Spinal cord (tissue), 10 donors: Measurements from ENCODE around the gene C1QL2. TPM values are rescaled to one million over a fixed set of nuclear protein-coding genes. Genes with fewer than 3 reads are reported as not detected.

Experiments used
- DNase-seq, 6 donors: peaks; one replicate each; pipeline versions ENCODE4 v3.0.0 to v3.0.0-alpha.2; 2013 to 2015; ENCODE audit warnings: low spot score in 6 of 6, low read depth in 4 of 6
- H3K27ac ChIP-seq: one replicate; pipeline ENCODE4 v1.5.1; 2013; ENCODE audit warnings: low read depth, low read length, control low read depth
- H3K27me3 ChIP-seq: one replicate; pipeline ENCODE4 v1.6.1; 2013; ENCODE audit warnings: low read length; ENCODE audit not compliant: control insufficient read depth, insufficient read depth
- H3K36me3 ChIP-seq: one replicate; pipeline ENCODE4 v1.6.1; 2013; ENCODE audit warnings: low read length; ENCODE audit not compliant: control insufficient read depth, insufficient read depth
- H3K4me1 ChIP-seq: one replicate; pipeline ENCODE4 v1.6.1; 2013; ENCODE audit warnings: low read length; ENCODE audit not compliant: control insufficient read depth, insufficient read depth
- H3K4me3 ChIP-seq: one replicate; pipeline ENCODE4 v1.5.1; 2013; ENCODE audit warnings: low read depth, low read length, control low read depth
- H3K9me3 ChIP-seq: one replicate; pipeline ENCODE4 v1.6.1; 2013; ENCODE audit warnings: low read length; ENCODE audit not compliant: control insufficient read depth, insufficient read depth
- WGBS: methylation state at CpG from one replicate; pipeline ENCODE4 v1.1.5; 2013; ENCODE audit warnings: missing lambda C conversion rate; ENCODE audit not compliant: insufficient coverage; 5-methylcytosine and 5-hydroxymethylcytosine counted together
- polyA plus RNA-seq, 2 donors: library from polyadenylated mRNA; unstranded; fragments of 120-200 nt; gene quantifications; one replicate each; pipeline ENCODE4 v1.2.1, GENCODE V29; 2013; ENCODE audit not compliant: insufficient read length in 2 of 2
- total RNA-seq, 2 donors: library from RNA; depleted of rRNA in 1 of 2; stranded (reverse); fragments of 120-200 nt in 1 of 2; fragments of >200 nt in 1 of 2; gene quantifications; one replicate each; pipeline versions ENCODE4 v1.2.3 to v1.2.4, GENCODE V29; 2013 to 2014
- donor health status: healthy.

The C1QL2 gene
- total and polyA plus RNA-seq, 4 donors = 0.11 to 0.74 (median 0.34) TPM

DNA sequence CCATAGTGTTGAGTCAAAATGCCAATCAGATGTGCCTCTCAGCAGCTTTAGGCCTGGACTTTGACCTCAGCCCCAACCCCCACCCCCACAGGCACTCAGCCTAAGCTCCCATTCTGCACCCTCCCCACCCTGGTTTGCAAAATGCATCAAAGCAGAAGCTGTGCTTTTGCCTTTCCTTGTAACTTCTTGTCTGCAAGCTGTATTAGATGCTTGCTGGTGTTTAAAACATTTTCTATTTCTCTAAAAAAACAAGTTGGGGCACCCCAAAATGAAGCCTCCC, 38.5 kb upstream of the C1QL2 start:
- H3K4me3 ChIP-seq = no peak overlapping the region
- H3K27me3 ChIP-seq = peaks cover 3% of the 10 kb centered on the region
- H3K36me3 ChIP-seq = no peaks in the 10 kb centered on the region
- H3K4me1 ChIP-seq = no peaks in the 10 kb centered on the region
- no peak for DNase-seq
- H3K9me3 ChIP-seq = no peaks in the 10 kb centered on the region
- no peak overlapping the region for H3K27ac ChIP-seq

DNA sequence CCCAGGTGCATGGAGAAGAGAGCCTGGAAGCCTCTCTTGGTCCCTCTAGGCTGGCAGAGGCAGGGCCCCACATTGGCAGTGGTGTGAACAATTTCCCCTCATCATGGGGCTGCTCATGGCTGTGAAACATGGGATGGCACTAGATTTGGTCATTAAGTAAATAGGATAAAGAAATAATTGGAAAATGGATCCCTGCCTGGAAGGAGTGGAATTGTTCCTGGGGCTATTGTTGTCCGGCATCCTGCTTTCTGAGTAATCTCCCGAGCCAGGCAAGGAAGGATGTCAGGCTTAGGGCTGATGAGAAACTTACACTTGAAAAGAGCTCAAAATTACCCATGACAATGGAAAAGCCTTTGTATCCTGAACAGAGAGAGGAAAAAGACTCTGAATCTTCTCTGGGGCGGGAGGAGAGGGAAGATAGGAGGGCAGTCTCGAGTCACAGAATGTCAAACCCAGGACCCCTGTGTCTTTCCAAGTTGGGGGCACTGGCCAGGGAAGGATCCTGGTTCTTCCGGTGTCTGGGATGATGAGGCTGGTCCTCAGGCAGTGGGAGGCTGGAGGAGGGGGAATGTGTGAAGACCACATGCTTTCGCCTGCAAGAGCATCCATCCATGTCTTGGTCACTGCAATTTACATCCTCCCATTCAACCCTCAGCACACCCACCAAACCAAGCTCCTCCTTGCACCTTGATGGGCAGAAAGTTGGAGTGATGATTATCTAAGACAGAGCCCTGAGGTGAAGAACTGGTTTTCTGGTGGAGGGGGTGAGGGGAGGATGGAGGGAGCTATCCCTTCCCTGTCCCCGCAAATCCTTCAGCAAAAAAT, 38.0 kb upstream of the C1QL2 start:
- DNase-seq = no peak
- Histone ChIP-seq H3K4me3 (no peak overlapping the region), H3K9me3 (no peaks in the 10 kb centered on the region), H3K36me3 (no peaks in the 10 kb centered on the region), H3K27me3 (peaks cover 3% of the 10 kb centered on the region), H3K4me1 (no peaks in the 10 kb centered on the region), H3K27ac (no peak overlapping the region)
- 58% methylated on average over 4 of the region's 7 CpGs for WGBS

DNA sequence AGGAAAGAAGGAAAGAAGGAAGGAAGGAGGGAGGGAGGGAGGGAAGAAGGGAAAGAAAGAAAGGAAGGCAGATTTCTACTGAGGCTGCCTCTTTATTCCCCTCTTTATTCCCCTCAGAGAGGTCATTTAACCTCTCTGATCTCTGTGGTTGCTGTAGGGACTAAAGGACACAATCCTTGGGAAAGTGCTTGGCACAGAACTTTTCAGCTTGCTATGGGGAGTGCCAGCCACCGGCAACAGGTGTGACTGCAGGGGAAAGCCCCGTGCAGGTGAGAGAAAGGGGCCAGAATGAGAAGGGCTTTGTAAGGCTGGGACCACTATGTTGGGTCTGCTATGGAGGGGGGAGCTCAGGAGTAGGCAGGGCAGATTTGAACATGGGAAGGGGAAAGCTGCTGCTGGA, 37.3 kb upstream of the C1QL2 start:
- no peaks in the 10 kb centered on the region for H3K36me3 ChIP-seq
- H3K9me3 ChIP-seq = no peaks in the 10 kb centered on the region
- no peak for DNase-seq
- H3K27ac ChIP-seq = no peak overlapping the region
- H3K4me1 ChIP-seq = no peaks in the 10 kb centered on the region
- H3K27me3 ChIP-seq = peaks cover 3% of the 10 kb centered on the region
- H3K4me3 ChIP-seq = no peak overlapping the region
- 7% methylated on average over 2 of the region's 2 CpGs for WGBS

DNA sequence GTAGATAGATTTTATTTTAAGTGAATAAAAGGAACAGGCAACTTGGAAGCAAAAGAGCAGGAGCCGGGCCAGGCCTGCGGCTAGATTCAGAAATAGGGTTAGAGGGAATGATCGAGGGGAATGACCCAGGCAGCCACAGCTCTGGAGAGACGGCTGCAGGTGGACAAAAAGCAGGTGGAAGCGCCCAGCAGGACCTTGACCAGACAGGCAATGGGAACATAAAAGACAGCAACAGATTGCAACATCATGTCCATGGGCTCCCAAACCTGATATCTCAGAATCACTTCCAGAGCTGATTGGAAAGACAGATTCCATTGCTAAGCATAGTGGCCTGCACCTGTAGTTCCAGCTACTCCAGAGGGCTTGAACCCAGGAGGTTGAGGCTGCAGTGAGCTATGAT, 36.5 kb upstream of the C1QL2 start:
- no peak for DNase-seq
- no peaks in the 10 kb centered on the region for H3K9me3 ChIP-seq
- 83% methylated on average over 5 of the region's 5 CpGs for WGBS

DNA sequence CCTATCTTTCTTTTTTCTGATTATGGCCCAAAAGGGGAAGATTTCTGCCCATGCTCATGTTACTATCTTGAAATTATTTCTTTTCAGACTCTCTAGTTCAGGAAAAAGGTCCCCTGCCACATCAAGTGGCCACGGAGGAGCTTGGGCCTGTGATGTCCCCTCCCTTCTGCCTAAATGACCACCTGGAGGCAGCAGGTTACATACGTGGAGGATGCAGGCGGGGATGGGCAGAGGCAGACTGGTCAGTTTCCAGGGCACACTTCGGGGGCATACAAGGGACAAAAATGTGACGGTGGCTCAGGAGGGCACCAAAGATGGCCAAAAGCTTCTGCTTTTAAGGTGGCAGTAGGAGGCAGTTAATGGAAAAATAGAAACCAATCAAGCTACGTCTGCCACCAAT, 34.3 kb upstream of the C1QL2 start:
- Histone ChIP-seq H3K27ac (no peak overlapping the region), H3K36me3 (no peaks in the 10 kb centered on the region), H3K4me3 (no peak overlapping the region), H3K27me3 (peaks cover 3% of the 10 kb centered on the region), H3K4me1 (no peaks in the 10 kb centered on the region), H3K9me3 (no peaks in the 10 kb centered on the region)
- no peak for DNase-seq
- 79% methylated on average over 4 of the region's 6 CpGs for WGBS

More for the DNA sequence above, 36.5 kb upstream of the C1QL2 start:
- Histone ChIP-seq H3K4me3 (no peak overlapping the region), H3K27me3 (peaks cover 3% of the 10 kb centered on the region), H3K36me3 (no peaks in the 10 kb centered on the region), H3K4me1 (no peaks in the 10 kb centered on the region), H3K27ac (no peak overlapping the region)

DNA sequence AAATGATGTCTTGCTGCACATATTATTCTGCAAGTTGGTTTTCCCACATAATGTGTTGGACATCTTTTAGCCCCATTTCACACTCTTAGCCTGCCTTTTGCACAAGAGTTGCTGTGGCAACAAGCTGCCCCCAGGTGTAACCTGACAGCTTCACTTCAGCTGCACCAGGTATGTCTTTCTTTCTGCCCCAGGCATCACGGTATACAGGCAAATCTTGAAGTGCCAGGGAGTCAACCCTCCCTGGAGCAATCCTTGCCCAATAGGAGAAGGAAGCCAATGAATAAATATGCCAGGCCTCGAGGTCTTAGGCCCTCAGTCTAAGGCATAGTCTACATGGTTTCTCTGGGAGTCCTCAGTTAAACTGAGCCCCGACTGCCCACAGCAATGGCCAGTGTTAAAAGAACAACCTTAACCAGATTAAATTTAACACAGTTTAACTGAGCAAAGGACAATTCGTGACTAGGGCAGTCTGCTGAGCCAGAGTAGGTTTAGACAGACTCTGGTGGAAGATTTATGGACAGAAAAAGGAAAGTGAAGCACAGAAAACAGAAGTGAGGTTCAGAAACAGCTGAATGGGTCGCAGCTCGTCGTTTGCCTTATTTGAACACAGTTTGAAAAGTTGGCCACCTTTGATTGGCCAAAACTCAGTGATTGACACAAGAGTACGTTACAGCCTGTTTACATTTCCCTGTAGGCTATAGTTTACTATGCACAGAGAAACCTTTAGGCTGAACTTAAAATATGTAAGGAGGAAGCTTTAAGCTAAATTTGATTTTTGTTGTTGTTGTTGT, 32.0 kb upstream of the C1QL2 start:
- WGBS = 55% methylated on average over 7 of the region's 8 CpGs
- no peak overlapping the region for H3K27ac ChIP-seq
- H3K9me3 ChIP-seq = no peaks in the 10 kb centered on the region
- H3K4me3 ChIP-seq = no peak overlapping the region
- H3K36me3 ChIP-seq = no peaks in the 10 kb centered on the region
- DNase-seq = no peak
- peaks cover 3% of the 10 kb centered on the region for H3K27me3 ChIP-seq
- no peaks in the 10 kb centered on the region for H3K4me1 ChIP-seq

DNA sequence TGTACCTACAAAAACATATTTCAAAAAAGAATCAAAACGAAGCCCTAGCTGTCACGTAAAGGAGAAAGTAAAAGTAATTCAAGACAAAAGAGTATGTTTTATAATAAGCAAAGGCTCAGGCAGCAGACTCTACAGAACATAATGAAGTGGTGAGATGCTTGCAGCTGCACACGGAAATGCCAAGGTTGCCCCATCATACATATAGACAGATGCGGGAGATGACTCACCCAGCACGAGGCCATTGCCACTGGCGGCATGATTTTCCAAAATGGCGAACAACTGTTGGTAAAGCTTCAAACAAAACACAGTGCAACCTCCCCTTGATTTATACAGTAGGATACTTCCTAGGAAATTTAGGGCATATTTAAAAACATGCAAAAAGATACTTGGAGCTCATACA, 26.0 kb upstream of the C1QL2 start:
- no peak for DNase-seq
- 93% methylated on average over 3 of the region's 7 CpGs for WGBS

DNA sequence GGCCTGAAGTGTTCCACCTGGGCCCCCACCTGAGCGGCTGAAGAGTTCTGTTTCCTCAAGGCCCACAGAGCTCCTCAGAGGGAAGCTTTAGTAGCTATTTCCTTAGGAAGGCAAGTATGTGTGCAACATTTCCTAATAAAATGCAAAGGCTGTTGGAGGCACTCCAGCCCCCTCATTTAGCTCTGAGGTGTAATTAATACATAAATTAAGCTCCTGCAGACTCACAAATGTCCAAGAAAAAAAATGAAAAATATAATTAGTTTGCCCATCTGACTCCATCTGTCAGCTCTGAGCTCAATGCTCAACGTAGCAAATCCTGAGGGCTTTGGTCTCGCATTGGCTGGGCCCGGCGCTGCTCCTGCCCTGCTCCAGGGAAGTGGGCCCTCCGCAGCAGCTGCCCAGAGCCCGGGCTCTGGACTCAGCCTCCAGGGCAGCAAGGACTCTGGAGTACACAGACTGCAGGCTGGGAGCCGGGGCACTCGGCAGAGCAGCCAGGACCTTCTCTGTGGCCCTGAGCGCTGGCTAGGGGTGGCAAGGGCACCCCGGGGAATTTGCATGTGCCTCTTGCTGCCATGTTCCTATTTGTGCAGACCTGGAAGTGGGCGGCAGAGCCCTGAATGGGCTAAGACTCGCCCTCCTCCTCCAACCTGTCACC, 23.4 kb upstream of the C1QL2 start:
- Histone ChIP-seq H3K36me3 (no peaks in the 10 kb centered on the region), H3K4me3 (no peak overlapping the region), H3K9me3 (no peaks in the 10 kb centered on the region), H3K27me3 (no peaks in the 10 kb centered on the region), H3K27ac (no peak overlapping the region), H3K4me1 (peaks cover 13% of the 10 kb centered on the region)
- WGBS = 75% methylated on average over 10 of the region's 13 CpGs
- DNase-seq = peak in 2 of 6 donors; percentile 65 to 77

More for the DNA sequence above, 26.0 kb upstream of the C1QL2 start:
- no peak overlapping the region for H3K4me3 ChIP-seq
- peaks cover 13% of the 10 kb centered on the region for H3K4me1 ChIP-seq
- no peak overlapping the region for H3K27ac ChIP-seq
- no peaks in the 10 kb centered on the region for H3K9me3 ChIP-seq
- H3K27me3 ChIP-seq = no peaks in the 10 kb centered on the region
- H3K36me3 ChIP-seq = no peaks in the 10 kb centered on the region

DNA sequence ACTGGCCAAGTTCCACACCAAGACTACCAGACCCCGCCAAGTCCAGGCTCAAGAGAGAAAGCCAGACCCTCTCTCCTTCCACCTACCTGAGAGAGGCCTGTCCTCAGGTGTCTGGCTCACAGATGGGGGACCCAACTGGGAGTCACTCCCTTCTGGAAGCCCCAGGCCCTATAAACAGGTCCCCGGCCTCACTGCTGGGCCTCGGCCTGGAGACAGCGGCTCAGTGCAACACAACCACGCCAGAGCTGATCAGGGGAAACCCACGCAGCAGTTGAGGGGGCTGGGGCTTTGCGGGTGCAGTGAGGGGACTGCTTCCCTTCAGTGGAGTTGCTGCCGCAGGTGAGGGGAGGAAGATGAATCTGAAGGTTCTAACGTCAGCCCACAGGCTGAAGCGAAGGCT, 22.8 kb upstream of the C1QL2 start:
- WGBS = 93% methylated on average over 10 of the region's 10 CpGs
- H3K27ac ChIP-seq = no peak overlapping the region
- no peak overlapping the region for H3K4me3 ChIP-seq
- H3K9me3 ChIP-seq = no peaks in the 10 kb centered on the region
- H3K27me3 ChIP-seq = no peaks in the 10 kb centered on the region
- no peak for DNase-seq
- no peaks in the 10 kb centered on the region for H3K36me3 ChIP-seq
- H3K4me1 ChIP-seq = peaks cover 13% of the 10 kb centered on the region
